ENCODE results near the gene NFASC.

Gene NFASC

GRCh38 chr1:204936765-204937164 is 66.1 kb downstream of the NFASC start:
- Histone ChIP-seq H3K27me3 (ENCODE audit: control insufficient read depth, insufficient read depth, low read length) (no peaks in the 10 kb centered on the region), H3K9ac (ENCODE audit: low read length) (no peak overlapping the region), H3K27ac (ENCODE audit: low read depth, low read length) (no peak overlapping the region), H3K36me3 (ENCODE audit: control insufficient read depth, insufficient read depth, low read length) (no peaks in the 10 kb centered on the region), H3K4me1 (ENCODE audit: control insufficient read depth, insufficient read depth, low read length) (no peaks in the 10 kb centered on the region), H3K4me3 (ENCODE audit: low read length) (no peak overlapping the region)

DNA sequence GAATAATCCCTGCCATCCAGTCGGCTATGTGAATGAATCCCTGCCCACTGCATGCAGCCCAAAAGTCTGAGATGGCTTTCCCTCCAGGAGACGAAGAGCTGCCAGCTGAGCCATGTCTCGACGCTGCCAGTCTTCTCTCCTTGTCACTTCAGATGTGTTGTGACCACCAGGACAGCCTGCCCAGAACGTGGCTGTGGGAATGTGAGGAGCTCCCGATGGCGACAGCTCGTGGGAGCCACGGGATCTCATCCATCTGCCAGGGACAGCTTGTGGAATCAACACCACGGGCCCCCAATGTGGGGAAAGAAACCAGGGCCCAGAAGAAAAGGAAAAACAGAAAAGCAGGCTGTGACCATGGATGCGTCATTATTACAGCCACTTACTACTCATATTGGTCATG is 67.2 kb downstream of the NFASC start:
- H3K36me3 ChIP-seq (ENCODE audit: control insufficient read depth, insufficient read depth, low read length), result no peaks in the 10 kb centered on the region
- H3K27ac ChIP-seq (ENCODE audit: low read depth, low read length), result no peak overlapping the region
- no peak overlapping the region for H3K4me3 ChIP-seq (ENCODE audit: low read length)

GRCh38 chr1:204940591-204940990 is 69.9 kb downstream of the NFASC start:
- no peaks in the 10 kb centered on the region for H3K4me1 ChIP-seq (ENCODE audit: control insufficient read depth, insufficient read depth, low read length)
- no peak overlapping the region for H3K9ac ChIP-seq (ENCODE audit: low read length)
- no peaks in the 10 kb centered on the region for H3K36me3 ChIP-seq (ENCODE audit: control insufficient read depth, insufficient read depth, low read length)
- H3K27ac ChIP-seq (ENCODE audit: low read depth, low read length), result no peak overlapping the region
- H3K27me3 ChIP-seq (ENCODE audit: control insufficient read depth, insufficient read depth, low read length), result no peaks in the 10 kb centered on the region
- no peak overlapping the region for H3K4me3 ChIP-seq (ENCODE audit: low read length)

More for the DNA sequence above, 67.2 kb downstream of the NFASC start:
- Histone ChIP-seq H3K9ac (ENCODE audit: low read length) (no peak overlapping the region), H3K27me3 (ENCODE audit: control insufficient read depth, insufficient read depth, low read length) (no peaks in the 10 kb centered on the region), H3K4me1 (ENCODE audit: control insufficient read depth, insufficient read depth, low read length) (no peaks in the 10 kb centered on the region)

- no peak overlapping the region for H3K4me3 ChIP-seq (ENCODE audit: low read length)
- no peaks in the 10 kb centered on the region for H3K4me1 ChIP-seq (ENCODE audit: control insufficient read depth, insufficient read depth, low read length)
- no peaks in the 10 kb centered on the region for H3K27me3 ChIP-seq (ENCODE audit: control insufficient read depth, insufficient read depth, low read length)
- no peaks in the 10 kb centered on the region for H3K36me3 ChIP-seq (ENCODE audit: control insufficient read depth, insufficient read depth, low read length)
- H3K9ac ChIP-seq (ENCODE audit: low read length), result no peak overlapping the region
- no peak overlapping the region for H3K27ac ChIP-seq (ENCODE audit: low read depth, low read length)
These were observed 71.0 kb downstream of the NFASC start for GRCh38 chr1:204941421-204942338.

- Histone ChIP-seq H3K36me3 (ENCODE audit: control insufficient read depth, insufficient read depth, low read length) (no peaks in the 10 kb centered on the region), H3K9ac (ENCODE audit: low read length) (no peak overlapping the region), H3K27ac (ENCODE audit: low read depth, low read length) (no peak overlapping the region), H3K4me1 (ENCODE audit: control insufficient read depth, insufficient read depth, low read length) (no peaks in the 10 kb centered on the region), H3K4me3 (ENCODE audit: low read length) (no peak overlapping the region), H3K27me3 (ENCODE audit: control insufficient read depth, insufficient read depth, low read length) (no peaks in the 10 kb centered on the region)
These were observed 72.8 kb downstream of the NFASC start for GRCh38 chr1:204943495-204943894.

DNA sequence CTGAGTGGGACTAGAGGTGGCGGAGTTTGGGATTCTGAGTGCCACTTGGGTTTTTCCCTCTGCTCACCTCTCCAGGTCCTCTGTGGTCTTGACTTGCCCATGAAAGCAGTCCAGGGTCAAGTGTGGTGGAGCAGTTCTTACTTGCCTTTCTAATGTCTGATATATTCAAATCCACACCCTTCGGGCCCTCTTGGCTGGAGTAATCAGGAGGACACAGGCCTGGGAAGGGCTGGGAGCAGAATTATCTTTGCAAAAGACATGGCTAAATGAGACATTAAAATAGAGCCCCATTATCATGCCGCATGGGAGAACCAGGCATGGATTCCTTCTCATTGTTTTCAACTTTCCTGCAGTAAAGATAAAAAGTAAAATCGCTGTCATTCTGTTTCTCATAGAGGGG is 74.0 kb downstream of the NFASC start:
- Histone ChIP-seq H3K9ac (ENCODE audit: low read length) (no peak overlapping the region), H3K4me1 (ENCODE audit: control insufficient read depth, insufficient read depth, low read length) (no peaks in the 10 kb centered on the region), H3K36me3 (ENCODE audit: control insufficient read depth, insufficient read depth, low read length) (no peaks in the 10 kb centered on the region), H3K4me3 (ENCODE audit: low read length) (no peak overlapping the region), H3K27ac (ENCODE audit: low read depth, low read length) (no peak overlapping the region), H3K27me3 (ENCODE audit: control insufficient read depth, insufficient read depth, low read length) (no peaks in the 10 kb centered on the region)

DNA sequence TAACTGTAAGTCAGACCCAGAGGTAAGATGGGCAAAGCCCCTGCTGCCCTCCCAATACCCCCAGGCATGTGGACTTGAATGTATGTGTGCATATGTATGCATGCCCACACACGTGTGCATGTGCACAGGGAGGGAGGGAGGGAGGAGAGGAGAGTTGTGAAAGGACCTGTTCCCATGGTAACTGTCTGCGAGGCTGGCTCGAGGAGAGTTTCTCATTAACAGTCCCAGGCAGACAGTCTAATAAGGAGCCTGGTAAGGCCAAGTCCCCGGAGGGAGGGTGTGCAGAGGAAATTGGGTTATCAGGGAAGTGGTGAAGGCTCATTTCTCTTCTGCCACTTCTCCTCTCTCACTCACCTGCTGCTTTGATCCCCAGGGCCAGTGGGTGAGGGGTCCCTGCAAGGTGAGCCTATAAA is 74.9 kb downstream of the NFASC start:
- no peak overlapping the region for H3K9ac ChIP-seq (ENCODE audit: low read length)
- H3K4me1 ChIP-seq (ENCODE audit: control insufficient read depth, insufficient read depth, low read length), result no peaks in the 10 kb centered on the region
- H3K27me3 ChIP-seq (ENCODE audit: control insufficient read depth, insufficient read depth, low read length), result no peaks in the 10 kb centered on the region
- no peaks in the 10 kb centered on the region for H3K36me3 ChIP-seq (ENCODE audit: control insufficient read depth, insufficient read depth, low read length)
- H3K4me3 ChIP-seq (ENCODE audit: low read length), result no peak overlapping the region
- no peak overlapping the region for H3K27ac ChIP-seq (ENCODE audit: low read depth, low read length)

DNA sequence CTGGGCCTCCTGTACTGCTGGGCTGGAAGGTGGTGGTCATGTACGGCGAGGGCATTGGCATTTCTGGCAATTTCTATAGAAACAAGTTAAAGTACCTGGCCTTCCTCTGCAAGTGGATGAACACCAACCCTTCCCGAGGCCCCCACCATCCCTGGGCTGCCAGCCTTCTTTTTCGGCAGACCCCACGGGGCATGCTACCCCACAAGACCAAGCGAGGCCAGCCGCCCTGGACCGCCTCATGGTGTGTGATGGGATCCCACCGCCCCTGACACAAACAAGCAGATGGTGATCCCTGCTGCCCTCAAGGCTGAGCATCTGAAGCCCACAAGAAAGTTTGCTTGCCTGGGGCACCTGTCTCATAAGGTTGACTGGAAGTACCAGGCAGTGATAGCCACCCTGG is 76.0 kb downstream of the NFASC start:
- Histone ChIP-seq H3K36me3 (ENCODE audit: control insufficient read depth, insufficient read depth, low read length) (no peaks in the 10 kb centered on the region), H3K27me3 (ENCODE audit: control insufficient read depth, insufficient read depth, low read length) (no peaks in the 10 kb centered on the region), H3K4me1 (ENCODE audit: control insufficient read depth, insufficient read depth, low read length) (no peaks in the 10 kb centered on the region), H3K27ac (ENCODE audit: low read depth, low read length) (no peak overlapping the region), H3K4me3 (ENCODE audit: low read length) (no peak overlapping the region), H3K9ac (ENCODE audit: low read length) (no peak overlapping the region)

DNA sequence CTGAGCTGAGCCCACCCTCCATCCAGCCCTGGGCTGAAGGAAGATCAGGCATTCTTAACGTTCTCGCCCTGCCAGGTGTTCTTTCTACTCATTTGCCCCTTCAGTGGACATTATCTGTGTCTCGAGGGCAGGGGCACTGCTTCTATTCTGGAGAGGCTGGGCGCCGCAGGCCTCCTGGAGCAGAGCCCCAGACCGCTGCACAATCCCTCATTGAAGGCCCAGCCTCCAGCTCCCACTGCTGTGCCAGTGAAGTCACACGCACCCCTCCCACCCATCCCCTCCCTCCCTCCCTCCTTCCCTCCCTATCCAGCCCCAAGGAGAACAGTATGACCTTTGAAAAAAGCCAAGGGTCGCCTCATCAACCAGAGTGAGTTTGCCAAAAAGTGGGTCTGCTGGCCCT is 76.7 kb downstream of the NFASC start:
- Histone ChIP-seq H3K4me1 (ENCODE audit: control insufficient read depth, insufficient read depth, low read length) (no peaks in the 10 kb centered on the region), H3K27ac (ENCODE audit: low read depth, low read length) (no peak overlapping the region), H3K9ac (ENCODE audit: low read length) (no peak overlapping the region)

DNA sequence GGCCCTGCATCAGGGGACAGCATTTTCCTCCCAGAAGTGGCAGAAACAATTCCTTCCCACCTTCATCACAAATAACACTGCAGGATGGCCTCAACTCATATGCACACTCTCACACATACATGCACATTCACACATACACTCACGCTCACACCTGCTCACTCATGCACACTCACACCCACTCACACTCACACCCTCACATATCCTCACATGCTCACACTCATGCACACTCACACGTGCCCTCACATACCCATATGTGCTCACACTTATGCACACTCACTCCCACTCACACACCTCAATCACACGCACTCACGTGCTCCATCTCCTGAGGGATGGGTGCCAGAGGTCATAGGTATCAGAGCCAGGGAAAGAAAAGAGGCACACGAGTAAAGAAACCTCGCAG is 77.1 kb downstream of the NFASC start:
- Histone ChIP-seq H3K27me3 (ENCODE audit: control insufficient read depth, insufficient read depth, low read length) (no peaks in the 10 kb centered on the region), H3K9ac (ENCODE audit: low read length) (no peak overlapping the region), H3K4me3 (ENCODE audit: low read length) (no peak overlapping the region), H3K4me1 (ENCODE audit: control insufficient read depth, insufficient read depth, low read length) (no peaks in the 10 kb centered on the region), H3K27ac (ENCODE audit: low read depth, low read length) (no peak overlapping the region), H3K36me3 (ENCODE audit: control insufficient read depth, insufficient read depth, low read length) (peaks cover 1% of the 10 kb centered on the region)

More for the DNA sequence above, 76.7 kb downstream of the NFASC start:
- Histone ChIP-seq H3K36me3 (ENCODE audit: control insufficient read depth, insufficient read depth, low read length) (no peaks in the 10 kb centered on the region), H3K4me3 (ENCODE audit: low read length) (no peak overlapping the region), H3K27me3 (ENCODE audit: control insufficient read depth, insufficient read depth, low read length) (no peaks in the 10 kb centered on the region)

DNA sequence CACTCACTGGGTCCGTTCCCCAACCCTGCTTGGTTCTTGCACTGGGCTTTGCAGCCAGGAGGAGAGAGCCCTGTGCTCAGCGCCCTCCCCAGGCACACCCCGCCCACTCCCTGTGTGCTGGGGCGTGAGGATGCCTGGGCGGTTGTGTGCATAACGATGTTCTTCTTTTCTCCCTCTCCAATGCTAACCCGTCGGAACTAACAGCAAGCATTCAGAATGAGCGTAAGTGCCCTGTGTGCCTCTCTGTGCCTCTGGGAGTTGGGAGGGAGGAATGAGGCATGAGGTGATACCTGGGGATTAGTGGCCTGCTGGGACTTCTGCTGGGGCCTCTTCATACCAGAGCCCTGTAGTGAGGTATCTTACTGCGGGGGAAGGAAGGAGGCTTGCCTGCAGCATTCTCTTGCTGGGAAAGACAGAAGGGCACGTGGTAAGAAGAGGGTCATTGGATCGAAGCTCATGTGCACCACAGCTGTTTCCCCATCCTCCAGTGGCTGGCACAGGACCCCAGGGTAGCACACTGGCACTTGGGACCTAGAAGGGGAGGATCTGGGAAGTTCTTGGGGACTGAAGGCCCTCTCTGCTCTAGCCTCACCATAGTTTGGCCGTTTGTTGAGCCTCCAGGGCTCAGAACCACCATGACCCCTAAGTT is 79.8 kb downstream of the NFASC start:
- H3K4me3 ChIP-seq (ENCODE audit: low read length), result no peak overlapping the region
- H3K36me3 ChIP-seq (ENCODE audit: control insufficient read depth, insufficient read depth, low read length), result peaks cover 5% of the 10 kb centered on the region
- no peaks in the 10 kb centered on the region for H3K4me1 ChIP-seq (ENCODE audit: control insufficient read depth, insufficient read depth, low read length)
- no peaks in the 10 kb centered on the region for H3K27me3 ChIP-seq (ENCODE audit: control insufficient read depth, insufficient read depth, low read length)
- H3K9ac ChIP-seq (ENCODE audit: low read length), result no peak overlapping the region
- H3K27ac ChIP-seq (ENCODE audit: low read depth, low read length), result no peak overlapping the region

GRCh38 chr1:204958317-204959307 is 88.0 kb downstream of the NFASC start:
- no peak overlapping the region for H3K27ac ChIP-seq (ENCODE audit: low read depth, low read length)
- peaks cover 10% of the 10 kb centered on the region for H3K36me3 ChIP-seq (ENCODE audit: control insufficient read depth, insufficient read depth, low read length)
- no peaks in the 10 kb centered on the region for H3K27me3 ChIP-seq (ENCODE audit: control insufficient read depth, insufficient read depth, low read length)
- no peak overlapping the region for H3K4me3 ChIP-seq (ENCODE audit: low read length)
- H3K4me1 ChIP-seq (ENCODE audit: control insufficient read depth, insufficient read depth, low read length), result no peaks in the 10 kb centered on the region
- H3K9ac ChIP-seq (ENCODE audit: low read length), result no peak overlapping the region

Measured in rectal smooth muscle tissue (tissue), 1 donor.